ENCODE results near the gene BAMBI.

GRCh38 chr10:28664369-28664740, 13.0 kb upstream of the BAMBI start:
- TF ChIP-seq ZNF596 (tag by site-specific recombination; IDR thresholded peaks at IDR 0.05) (no peak), ZNF280D (tag by site-specific recombination; IDR thresholded peaks at IDR 0.05) (no peak), ZNF155 (tag by site-specific recombination; IDR thresholded peaks at IDR 0.05) (no peak), EGR2 (tag by site-specific recombination; IDR thresholded peaks at IDR 0.05; ENCODE audit: low read depth) (no peak), CTCF (tag by site-specific recombination; IDR thresholded peaks at IDR 0.05) (no peak), ZNF324 (tag by site-specific recombination; IDR thresholded peaks at IDR 0.05) (no peak), TCF7L2 (IDR thresholded peaks at IDR 0.05; ENCODE audit: borderline replicate concordance, low read depth, low read length) (no peak), PRDM4 (tag by site-specific recombination; IDR thresholded peaks at IDR 0.05) (no peak), ZNF292 (tag by site-specific recombination; IDR thresholded peaks at IDR 0.05; ENCODE audit: borderline replicate concordance, low read depth) (no peak), ZNF639 (tag by site-specific recombination; IDR thresholded peaks at IDR 0.05) (no peak), ZBTB21 (tag by site-specific recombination; IDR thresholded peaks at IDR 0.05) (no peak), ZBTB11 (tag by site-specific recombination; conservative IDR thresholded peaks at IDR 0.05; ENCODE audit: low read depth) (no peak), ZSCAN5A (tag by site-specific recombination; IDR thresholded peaks at IDR 0.05) (no peak), HOXA7 (CRISPR knock-in tag; IDR thresholded peaks at IDR 0.05; ENCODE audit: borderline replicate concordance) (no peak)
